Neural cell (in vitro differentiated cells): Measurements from ENCODE around the gene AGTR1. TPM values are rescaled to one million over a fixed set of nuclear protein-coding genes. Genes with fewer than 3 reads are reported as not detected.

Experiments used
- H2AFZ ChIP-seq: fragments of 200-600, 300-800 bp; sonication (generic), shearing (Covaris generic); 2 replicates; pipeline ENCODE4 v1.6.0; 2014; ENCODE audit warnings: low read depth, mild to moderate bottlenecking, antibody characterized with exemption, low read length, moderate library complexity
- H3F3A ChIP-seq: fragments of 200-600 bp; shearing (Covaris generic); 2 replicates; pipeline ENCODE4 v1.6.1; 2016; ENCODE audit warnings: mild to moderate bottlenecking, moderate library complexity, mixed read lengths, antibody characterized with exemption, low read length; ENCODE audit not compliant: insufficient read depth, poor library complexity, severe bottlenecking
- H3K27ac ChIP-seq: fragments of 200-600, 300-800 bp; sonication (generic), shearing (Covaris generic); 2 replicates; pipeline ENCODE4 v1.5.1; 2014; ENCODE audit warnings: mild to moderate bottlenecking, low read length, moderate library complexity
- H3K27me3 ChIP-seq: fragments of 300-800, 200-600 bp; sonication (generic), shearing (Covaris generic); 2 replicates; pipeline ENCODE4 v1.6.0; 2014; ENCODE audit warnings: mild to moderate bottlenecking, low read depth, low read length, moderate library complexity; ENCODE audit not compliant: insufficient read depth
- H3K36me3 ChIP-seq: fragments of 300-800, 200-600 bp; sonication (generic), shearing (Covaris generic); 2 replicates; pipeline ENCODE4 v1.5.1; 2014; ENCODE audit warnings: mild to moderate bottlenecking, antibody characterized with exemption, low read length, moderate library complexity; ENCODE audit not compliant: insufficient read depth
- H3K4me2 ChIP-seq: fragments of 300-800, 200-600 bp; sonication (generic), shearing (Covaris generic); 2 replicates; pipeline ENCODE4 v1.6.0; 2014; ENCODE audit warnings: mild to moderate bottlenecking, low read length
- H3K4me3 ChIP-seq: fragments of 300-800, 200-600 bp; sonication (generic), shearing (Covaris generic); 2 replicates; pipeline ENCODE4 v1.5.1; 2014; ENCODE audit warnings: mild to moderate bottlenecking, low read length, moderate library complexity
- H3K79me2 ChIP-seq: fragments of 200-600 bp; shearing (Covaris generic); replicated peaks from 2 replicates; pipeline ENCODE4 v1.6.0; 2014; ENCODE audit warnings: mild to moderate bottlenecking, low read length, moderate library complexity; ENCODE audit not compliant: insufficient read depth
- H3K9ac ChIP-seq: fragments of 300-800, 200-600 bp; sonication (generic), shearing (Covaris generic); 2 replicates; pipeline ENCODE4 v1.6.1; 2016; ENCODE audit warnings: mild to moderate bottlenecking, low read length, mixed read lengths
- H3K9me2 ChIP-seq: fragments of 200-600 bp; shearing (Covaris generic); 2 replicates; pipeline ENCODE4 v1.6.1; 2016; ENCODE audit warnings: mild to moderate bottlenecking, low read length, mixed read lengths; ENCODE audit not compliant: insufficient read depth
- H3K9me3 ChIP-seq: fragments of 200-600, 300-800 bp; sonication (generic), shearing (Covaris generic); 2 replicates; pipeline ENCODE4 v1.6.1; 2016; ENCODE audit warnings: mild to moderate bottlenecking, mixed run types, low read length, moderate library complexity, mixed read lengths
- H4K20me1 ChIP-seq: fragments of 200-600 bp; shearing (Covaris generic); 2 replicates; pipeline ENCODE4 v1.6.1; 2016; ENCODE audit warnings: mild to moderate bottlenecking, mixed run types; ENCODE audit not compliant: insufficient read depth
- CTCF ChIP-seq: fragments of 450-650 bp; IDR thresholded peaks from 2 replicates; pipeline ENCODE4 v1.5.1; 2014; ENCODE audit warnings: antibody characterized with exemption, mild to moderate bottlenecking, moderate library complexity; ENCODE audit not compliant: poor library complexity, severe bottlenecking
- EP300 ChIP-seq: fragments of 450-650 bp; conservative IDR thresholded peaks from 2 replicates; pipeline ENCODE4 v1.6.1; 2014; ENCODE audit warnings: antibody characterized with exemption, mild to moderate bottlenecking, moderate library complexity; ENCODE audit not compliant: poor library complexity, severe bottlenecking
- EZH2 ChIP-seq: fragments of 200-600, 300-800 bp; shearing (Covaris generic), sonication (generic); IDR thresholded peaks from 2 replicates; pipeline ENCODE4 v1.6.1; 2014; ENCODE audit warnings: antibody characterized with exemption, low read length, borderline replicate concordance, mild to moderate bottlenecking; ENCODE audit not compliant: insufficient read depth, poor library complexity, severe bottlenecking
- MXI1 ChIP-seq: fragments of 450-650 bp; conservative IDR thresholded peaks from 2 replicates; pipeline ENCODE4 v1.6.1; 2014; ENCODE audit warnings: antibody characterized with exemption, mild to moderate bottlenecking; ENCODE audit not compliant: poor library complexity, severe bottlenecking
- POLR2AphosphoS5 ChIP-seq: IDR thresholded peaks from 2 replicates; pipeline ENCODE4 v1.6.1; 2012
- RAD21 ChIP-seq: fragments of 450-650 bp; conservative IDR thresholded peaks from 2 replicates; pipeline ENCODE4 v1.6.1; 2014; ENCODE audit warnings: antibody characterized with exemption, mild to moderate bottlenecking, moderate library complexity
- REST ChIP-seq: IDR thresholded peaks from 2 replicates; pipeline ENCODE4 v1.6.1; 2012; ENCODE audit warnings: borderline replicate concordance
- SMC3 ChIP-seq: fragments of 450-650 bp; conservative IDR thresholded peaks from 2 replicates; pipeline ENCODE4 v1.6.1; 2014; ENCODE audit warnings: antibody characterized with exemption, mild to moderate bottlenecking, moderate library complexity; ENCODE audit not compliant: poor library complexity
- TAF1 ChIP-seq: IDR thresholded peaks from 2 replicates; pipeline ENCODE4 v1.6.1; 2012; ENCODE audit warnings: low read depth
- polyA plus RNA-seq: library from polyadenylated mRNA; depleted of rRNA; stranded (reverse); fragments of >200 nt; gene quantifications from 2 replicates; pipeline ENCODE4 v1.2.3, GENCODE V29; 2014

The AGTR1 gene
- polyA plus RNA-seq, 1 donor from 2014 or later, result 1.3 TPM

DNA sequence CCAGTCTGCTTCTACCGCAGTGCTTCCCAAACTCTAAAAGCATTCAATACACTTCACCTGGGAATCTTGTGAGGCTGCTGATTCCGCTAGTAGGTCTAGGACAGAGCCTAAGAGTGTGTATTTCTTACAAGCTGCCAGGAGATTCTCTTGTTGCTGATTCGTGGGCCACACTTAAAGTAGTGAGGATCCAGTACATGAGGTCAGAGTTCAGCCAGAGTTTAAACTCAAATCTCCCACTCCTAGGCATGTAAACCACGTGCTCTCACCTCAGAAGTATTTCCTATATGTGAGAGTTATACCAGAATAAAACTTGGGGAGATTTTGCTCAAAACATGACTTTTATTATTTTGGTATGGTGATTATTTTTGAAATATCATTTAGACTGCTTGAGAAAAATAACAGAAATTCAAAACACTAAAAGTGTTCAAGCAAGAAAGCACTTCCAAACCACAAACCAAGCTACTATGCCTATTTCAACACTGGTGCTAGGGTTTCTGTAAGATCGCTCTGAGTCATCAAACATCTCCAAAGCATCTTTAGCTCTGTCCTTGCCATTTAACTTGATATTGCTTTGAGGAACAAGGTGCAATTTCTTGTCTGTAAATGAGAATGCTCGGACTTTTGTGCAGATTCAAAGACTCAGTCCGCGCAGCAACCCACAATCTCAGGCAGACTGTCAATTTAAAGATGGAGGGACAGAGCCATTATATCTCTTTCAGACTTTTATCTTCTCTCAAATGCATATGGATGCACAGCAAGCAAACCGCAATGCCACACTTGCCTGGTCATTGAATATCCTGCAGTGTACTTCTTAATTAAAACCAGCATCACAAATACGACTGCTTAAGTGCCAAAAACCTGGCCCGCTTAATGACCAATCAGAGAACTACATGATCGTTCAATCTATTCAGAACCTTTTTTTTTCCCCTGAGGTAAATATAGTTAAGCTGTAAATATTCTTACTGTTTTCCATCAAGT lies 59.8 kb downstream of the AGTR1 start:
- Histone ChIP-seq H3K9ac (no peak overlapping the region), H3K4me3 (peak overlapping the region; percentile 13), H3K79me2 (no peaks in the 10 kb centered on the region), H3F3A (no peaks in the 10 kb centered on the region), H3K27me3 (no peaks in the 10 kb centered on the region), H4K20me1 (no peaks in the 10 kb centered on the region), H3K27ac (no peak overlapping the region), H2AFZ (no peak overlapping the region), H3K9me2 (no peaks in the 10 kb centered on the region), H3K9me3 (no peaks in the 10 kb centered on the region), H3K4me2 (no peak overlapping the region), H3K36me3 (no peaks in the 10 kb centered on the region)
- TF ChIP-seq RAD21, result no peak
- no peak for TF ChIP-seq EP300
- TF ChIP-seq CTCF, result no peak
- TF ChIP-seq POLR2AphosphoS5, result no peak
- no peak for TF ChIP-seq REST
- TF ChIP-seq EZH2, result no peak
- no peak for TF ChIP-seq MXI1
- no peak for TF ChIP-seq TAF1
- no peak for TF ChIP-seq SMC3

GRCh38 chr3:148758303-148758884 lies 60.7 kb downstream of the AGTR1 start:
- H3K9ac ChIP-seq, result no peak overlapping the region
- no peaks in the 10 kb centered on the region for H3K9me2 ChIP-seq
- peak overlapping the region; percentile 13 for H3K4me3 ChIP-seq
- H4K20me1 ChIP-seq, result no peaks in the 10 kb centered on the region
- H3K27ac ChIP-seq, result no peak overlapping the region
- H3F3A ChIP-seq, result no peaks in the 10 kb centered on the region
- H3K9me3 ChIP-seq, result no peaks in the 10 kb centered on the region
- H3K79me2 ChIP-seq, result no peaks in the 10 kb centered on the region
- no peaks in the 10 kb centered on the region for H3K27me3 ChIP-seq
- no peaks in the 10 kb centered on the region for H3K36me3 ChIP-seq
- TF ChIP-seq POLR2AphosphoS5 (no peak), RAD21 (no peak), CTCF (no peak), REST (no peak), SMC3 (no peak), EZH2 (no peak), MXI1 (no peak), EP300 (no peak), TAF1 (no peak)
- no peak overlapping the region for H2AFZ ChIP-seq
- peak overlapping the region; percentile 25 for H3K4me2 ChIP-seq
